Neural cell (in vitro differentiated cells): Measurements from ENCODE around the gene BNC2. TPM values are rescaled to one million over a fixed set of nuclear protein-coding genes. Genes with fewer than 3 reads are reported as not detected.
"Not testable (repeated sequence)": the region's sequence is repeated elsewhere in the genome, so short reads cannot be mapped to it uniquely, and the experiment has no call there.

Experiments used
- H2AFZ ChIP-seq: fragments of 200-600, 300-800 bp; sonication (generic), shearing (Covaris generic); 2 replicates; pipeline ENCODE4 v1.6.0; 2014; ENCODE audit warnings: low read depth, mild to moderate bottlenecking, antibody characterized with exemption, low read length, moderate library complexity
- H3F3A ChIP-seq: fragments of 200-600 bp; shearing (Covaris generic); 2 replicates; pipeline ENCODE4 v1.6.1; 2016; ENCODE audit warnings: mild to moderate bottlenecking, moderate library complexity, mixed read lengths, antibody characterized with exemption, low read length; ENCODE audit not compliant: insufficient read depth, poor library complexity, severe bottlenecking
- H3K27ac ChIP-seq: fragments of 200-600, 300-800 bp; sonication (generic), shearing (Covaris generic); 2 replicates; pipeline ENCODE4 v1.5.1; 2014; ENCODE audit warnings: mild to moderate bottlenecking, low read length, moderate library complexity
- H3K27me3 ChIP-seq: fragments of 300-800, 200-600 bp; sonication (generic), shearing (Covaris generic); 2 replicates; pipeline ENCODE4 v1.6.0; 2014; ENCODE audit warnings: mild to moderate bottlenecking, low read depth, low read length, moderate library complexity; ENCODE audit not compliant: insufficient read depth
- H3K36me3 ChIP-seq: fragments of 300-800, 200-600 bp; sonication (generic), shearing (Covaris generic); 2 replicates; pipeline ENCODE4 v1.5.1; 2014; ENCODE audit warnings: mild to moderate bottlenecking, antibody characterized with exemption, low read length, moderate library complexity; ENCODE audit not compliant: insufficient read depth
- H3K4me2 ChIP-seq: fragments of 300-800, 200-600 bp; sonication (generic), shearing (Covaris generic); 2 replicates; pipeline ENCODE4 v1.6.0; 2014; ENCODE audit warnings: mild to moderate bottlenecking, low read length
- H3K4me3 ChIP-seq: fragments of 300-800, 200-600 bp; sonication (generic), shearing (Covaris generic); 2 replicates; pipeline ENCODE4 v1.5.1; 2014; ENCODE audit warnings: mild to moderate bottlenecking, low read length, moderate library complexity
- H3K79me2 ChIP-seq: fragments of 200-600 bp; shearing (Covaris generic); replicated peaks from 2 replicates; pipeline ENCODE4 v1.6.0; 2014; ENCODE audit warnings: mild to moderate bottlenecking, low read length, moderate library complexity; ENCODE audit not compliant: insufficient read depth
- H3K9ac ChIP-seq: fragments of 300-800, 200-600 bp; sonication (generic), shearing (Covaris generic); 2 replicates; pipeline ENCODE4 v1.6.1; 2016; ENCODE audit warnings: mild to moderate bottlenecking, low read length, mixed read lengths
- H3K9me2 ChIP-seq: fragments of 200-600 bp; shearing (Covaris generic); 2 replicates; pipeline ENCODE4 v1.6.1; 2016; ENCODE audit warnings: mild to moderate bottlenecking, low read length, mixed read lengths; ENCODE audit not compliant: insufficient read depth
- H3K9me3 ChIP-seq: fragments of 200-600, 300-800 bp; sonication (generic), shearing (Covaris generic); 2 replicates; pipeline ENCODE4 v1.6.1; 2016; ENCODE audit warnings: mild to moderate bottlenecking, mixed run types, low read length, moderate library complexity, mixed read lengths
- H4K20me1 ChIP-seq: fragments of 200-600 bp; shearing (Covaris generic); 2 replicates; pipeline ENCODE4 v1.6.1; 2016; ENCODE audit warnings: mild to moderate bottlenecking, mixed run types; ENCODE audit not compliant: insufficient read depth
- EZH2 ChIP-seq: fragments of 200-600, 300-800 bp; shearing (Covaris generic), sonication (generic); IDR thresholded peaks from 2 replicates; pipeline ENCODE4 v1.6.1; 2014; ENCODE audit warnings: antibody characterized with exemption, low read length, borderline replicate concordance, mild to moderate bottlenecking; ENCODE audit not compliant: insufficient read depth, poor library complexity, severe bottlenecking
- POLR2AphosphoS5 ChIP-seq: IDR thresholded peaks from 2 replicates; pipeline ENCODE4 v1.6.1; 2012
- RAD21 ChIP-seq: fragments of 450-650 bp; conservative IDR thresholded peaks from 2 replicates; pipeline ENCODE4 v1.6.1; 2014; ENCODE audit warnings: antibody characterized with exemption, mild to moderate bottlenecking, moderate library complexity
- SMC3 ChIP-seq: fragments of 450-650 bp; conservative IDR thresholded peaks from 2 replicates; pipeline ENCODE4 v1.6.1; 2014; ENCODE audit warnings: antibody characterized with exemption, mild to moderate bottlenecking, moderate library complexity; ENCODE audit not compliant: poor library complexity
- TAF1 ChIP-seq: IDR thresholded peaks from 2 replicates; pipeline ENCODE4 v1.6.1; 2012; ENCODE audit warnings: low read depth
- polyA plus RNA-seq: library from polyadenylated mRNA; depleted of rRNA; stranded (reverse); fragments of >200 nt; gene quantifications from 2 replicates; pipeline ENCODE4 v1.2.3, GENCODE V29; 2014
- TF ChIP-seq, protein P1 (sequence below): fragments of 450-650 bp; IDR thresholded peaks from 2 replicates; pipeline ENCODE4 v1.5.1; 2014; ENCODE audit warnings: antibody characterized with exemption, mild to moderate bottlenecking, moderate library complexity; ENCODE audit not compliant: poor library complexity, severe bottlenecking
- TF ChIP-seq, protein P2 (sequence below): IDR thresholded peaks from 2 replicates; pipeline ENCODE4 v1.6.1; 2012; ENCODE audit warnings: borderline replicate concordance

Gene BNC2
- polyA plus RNA-seq, 1 donor from 2014 or later: 1.3 TPM

- no peaks in the 10 kb centered on the region for H3K9me3 ChIP-seq
- TF ChIP-seq RAD21 (no peak), EZH2 (no peak), POLR2AphosphoS5 (no peak)
- TF ChIP-seq, protein P1, sequence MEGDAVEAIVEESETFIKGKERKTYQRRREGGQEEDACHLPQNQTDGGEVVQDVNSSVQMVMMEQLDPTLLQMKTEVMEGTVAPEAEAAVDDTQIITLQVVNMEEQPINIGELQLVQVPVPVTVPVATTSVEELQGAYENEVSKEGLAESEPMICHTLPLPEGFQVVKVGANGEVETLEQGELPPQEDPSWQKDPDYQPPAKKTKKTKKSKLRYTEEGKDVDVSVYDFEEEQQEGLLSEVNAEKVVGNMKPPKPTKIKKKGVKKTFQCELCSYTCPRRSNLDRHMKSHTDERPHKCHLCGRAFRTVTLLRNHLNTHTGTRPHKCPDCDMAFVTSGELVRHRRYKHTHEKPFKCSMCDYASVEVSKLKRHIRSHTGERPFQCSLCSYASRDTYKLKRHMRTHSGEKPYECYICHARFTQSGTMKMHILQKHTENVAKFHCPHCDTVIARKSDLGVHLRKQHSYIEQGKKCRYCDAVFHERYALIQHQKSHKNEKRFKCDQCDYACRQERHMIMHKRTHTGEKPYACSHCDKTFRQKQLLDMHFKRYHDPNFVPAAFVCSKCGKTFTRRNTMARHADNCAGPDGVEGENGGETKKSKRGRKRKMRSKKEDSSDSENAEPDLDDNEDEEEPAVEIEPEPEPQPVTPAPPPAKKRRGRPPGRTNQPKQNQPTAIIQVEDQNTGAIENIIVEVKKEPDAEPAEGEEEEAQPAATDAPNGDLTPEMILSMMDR: no peak
- H3K9ac ChIP-seq: no peak overlapping the region
- no peaks in the 10 kb centered on the region for H3K36me3 ChIP-seq
- H3K79me2 ChIP-seq: no peaks in the 10 kb centered on the region
- no peaks in the 10 kb centered on the region for H3F3A ChIP-seq
- no peak overlapping the region for H2AFZ ChIP-seq
- H3K9me2 ChIP-seq: no peaks in the 10 kb centered on the region
- no peak overlapping the region for H3K4me3 ChIP-seq
- H3K27ac ChIP-seq: no peak overlapping the region
- no peaks in the 10 kb centered on the region for H4K20me1 ChIP-seq
- H3K4me2 ChIP-seq: no peak overlapping the region
- H3K27me3 ChIP-seq: no peaks in the 10 kb centered on the region
Observed at GRCh38 chr9:16484180-16484579, 386.3 kb downstream of the BNC2 start.

DNA sequence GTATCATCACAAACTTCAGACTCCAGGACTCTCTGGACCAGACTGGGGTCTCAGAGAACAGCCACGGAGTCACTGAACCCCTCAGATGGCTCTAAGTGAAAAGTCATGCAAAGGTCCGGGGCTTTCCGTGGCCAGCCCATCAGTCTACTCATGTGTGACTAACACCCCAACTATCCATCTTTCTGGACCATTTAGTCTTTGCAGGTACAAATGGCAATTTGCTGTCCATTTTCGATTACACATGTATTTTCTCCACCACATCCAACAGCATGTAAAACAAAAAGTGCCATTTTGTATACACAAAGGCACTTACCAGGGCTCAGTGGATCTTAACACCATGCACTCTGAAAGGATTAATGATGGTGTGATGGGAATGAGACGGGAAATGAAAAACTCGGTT lies 387.7 kb downstream of the BNC2 start:
- Histone ChIP-seq H3K27me3 (no peaks in the 10 kb centered on the region), H3K79me2 (no peaks in the 10 kb centered on the region), H4K20me1 (no peaks in the 10 kb centered on the region), H3K36me3 (no peaks in the 10 kb centered on the region), H3K9me3 (no peaks in the 10 kb centered on the region), H3F3A (no peaks in the 10 kb centered on the region), H3K27ac (no peak overlapping the region), H3K4me3 (no peak overlapping the region), H3K9ac (no peak overlapping the region), H3K9me2 (no peaks in the 10 kb centered on the region), H2AFZ (no peak overlapping the region), H3K4me2 (no peak overlapping the region)
- TF ChIP-seq SMC3 (no peak), EZH2 (no peak), POLR2AphosphoS5 (no peak), TAF1 (no peak)
- TF ChIP-seq, protein P2, sequence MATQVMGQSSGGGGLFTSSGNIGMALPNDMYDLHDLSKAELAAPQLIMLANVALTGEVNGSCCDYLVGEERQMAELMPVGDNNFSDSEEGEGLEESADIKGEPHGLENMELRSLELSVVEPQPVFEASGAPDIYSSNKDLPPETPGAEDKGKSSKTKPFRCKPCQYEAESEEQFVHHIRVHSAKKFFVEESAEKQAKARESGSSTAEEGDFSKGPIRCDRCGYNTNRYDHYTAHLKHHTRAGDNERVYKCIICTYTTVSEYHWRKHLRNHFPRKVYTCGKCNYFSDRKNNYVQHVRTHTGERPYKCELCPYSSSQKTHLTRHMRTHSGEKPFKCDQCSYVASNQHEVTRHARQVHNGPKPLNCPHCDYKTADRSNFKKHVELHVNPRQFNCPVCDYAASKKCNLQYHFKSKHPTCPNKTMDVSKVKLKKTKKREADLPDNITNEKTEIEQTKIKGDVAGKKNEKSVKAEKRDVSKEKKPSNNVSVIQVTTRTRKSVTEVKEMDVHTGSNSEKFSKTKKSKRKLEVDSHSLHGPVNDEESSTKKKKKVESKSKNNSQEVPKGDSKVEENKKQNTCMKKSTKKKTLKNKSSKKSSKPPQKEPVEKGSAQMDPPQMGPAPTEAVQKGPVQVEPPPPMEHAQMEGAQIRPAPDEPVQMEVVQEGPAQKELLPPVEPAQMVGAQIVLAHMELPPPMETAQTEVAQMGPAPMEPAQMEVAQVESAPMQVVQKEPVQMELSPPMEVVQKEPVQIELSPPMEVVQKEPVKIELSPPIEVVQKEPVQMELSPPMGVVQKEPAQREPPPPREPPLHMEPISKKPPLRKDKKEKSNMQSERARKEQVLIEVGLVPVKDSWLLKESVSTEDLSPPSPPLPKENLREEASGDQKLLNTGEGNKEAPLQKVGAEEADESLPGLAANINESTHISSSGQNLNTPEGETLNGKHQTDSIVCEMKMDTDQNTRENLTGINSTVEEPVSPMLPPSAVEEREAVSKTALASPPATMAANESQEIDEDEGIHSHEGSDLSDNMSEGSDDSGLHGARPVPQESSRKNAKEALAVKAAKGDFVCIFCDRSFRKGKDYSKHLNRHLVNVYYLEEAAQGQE: no peak

GRCh38 chr9:16480584-16480983 lies 389.9 kb downstream of the BNC2 start:
- not testable (repeated sequence) for H3F3A ChIP-seq, H3K36me3 ChIP-seq, H3K9me3 ChIP-seq, H3K27ac ChIP-seq, H3K4me3 ChIP-seq, H3K79me2 ChIP-seq, H4K20me1 ChIP-seq, H3K9ac ChIP-seq, H3K4me2 ChIP-seq, H2AFZ ChIP-seq, H3K27me3 ChIP-seq, H3K9me2 ChIP-seq
